ENCODE measurements around the gene GKN1.

- no peak for TF ChIP-seq POLR2AphosphoS5 (IDR thresholded peaks at IDR 0.05)
- TF ChIP-seq, protein P1, sequence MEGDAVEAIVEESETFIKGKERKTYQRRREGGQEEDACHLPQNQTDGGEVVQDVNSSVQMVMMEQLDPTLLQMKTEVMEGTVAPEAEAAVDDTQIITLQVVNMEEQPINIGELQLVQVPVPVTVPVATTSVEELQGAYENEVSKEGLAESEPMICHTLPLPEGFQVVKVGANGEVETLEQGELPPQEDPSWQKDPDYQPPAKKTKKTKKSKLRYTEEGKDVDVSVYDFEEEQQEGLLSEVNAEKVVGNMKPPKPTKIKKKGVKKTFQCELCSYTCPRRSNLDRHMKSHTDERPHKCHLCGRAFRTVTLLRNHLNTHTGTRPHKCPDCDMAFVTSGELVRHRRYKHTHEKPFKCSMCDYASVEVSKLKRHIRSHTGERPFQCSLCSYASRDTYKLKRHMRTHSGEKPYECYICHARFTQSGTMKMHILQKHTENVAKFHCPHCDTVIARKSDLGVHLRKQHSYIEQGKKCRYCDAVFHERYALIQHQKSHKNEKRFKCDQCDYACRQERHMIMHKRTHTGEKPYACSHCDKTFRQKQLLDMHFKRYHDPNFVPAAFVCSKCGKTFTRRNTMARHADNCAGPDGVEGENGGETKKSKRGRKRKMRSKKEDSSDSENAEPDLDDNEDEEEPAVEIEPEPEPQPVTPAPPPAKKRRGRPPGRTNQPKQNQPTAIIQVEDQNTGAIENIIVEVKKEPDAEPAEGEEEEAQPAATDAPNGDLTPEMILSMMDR (IDR thresholded peaks at IDR 0.05), result no peak
Measured at GRCh38 chr2:69010437-69011194, 36.2 kb downstream of the GKN1 start.

All from esophagus muscularis mucosa (tissue), 3 donors.